EL (cell line): ENCODE measurements around the gene HASPIN.

Experiments used
- DNase-seq: peaks from one replicate; pipeline ENCODE4 v3.0.0-alpha.2; 2016

HASPIN gene

DNA sequence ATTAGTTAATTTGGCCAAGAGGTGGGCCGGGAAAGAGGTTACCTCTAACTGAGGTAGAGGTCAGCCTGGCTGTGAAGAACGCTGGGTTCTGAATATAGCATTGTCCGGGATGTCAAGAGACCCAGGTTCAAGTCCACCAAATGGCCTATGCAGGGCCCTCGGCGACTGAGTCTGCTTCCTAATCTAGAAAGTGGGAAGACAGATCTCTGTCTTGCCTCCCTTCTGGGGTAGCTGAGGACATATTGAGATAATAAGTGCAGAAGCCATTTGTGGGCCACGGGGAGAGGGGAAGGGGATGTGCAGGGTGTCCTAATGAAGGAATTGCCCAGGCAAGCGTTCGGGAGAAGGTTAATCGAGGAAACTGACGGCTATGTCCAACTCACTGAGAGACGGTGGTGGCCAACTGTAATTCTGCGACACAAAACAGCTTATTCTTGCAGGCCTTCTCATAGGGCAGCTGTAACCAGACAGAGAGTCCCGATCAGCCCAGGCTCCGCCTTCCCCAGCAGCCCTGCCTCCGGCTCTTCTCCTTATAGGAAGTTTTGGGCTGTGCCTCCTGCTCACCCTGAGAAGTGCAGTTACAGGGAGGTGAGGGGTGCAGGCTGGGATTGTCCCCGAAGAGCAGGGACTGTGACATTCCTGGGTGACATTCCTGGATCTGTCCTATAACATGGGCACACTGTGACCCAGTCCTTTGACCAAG is 15.9 kb downstream of the HASPIN start:
- DNase-seq = no peak

DNA sequence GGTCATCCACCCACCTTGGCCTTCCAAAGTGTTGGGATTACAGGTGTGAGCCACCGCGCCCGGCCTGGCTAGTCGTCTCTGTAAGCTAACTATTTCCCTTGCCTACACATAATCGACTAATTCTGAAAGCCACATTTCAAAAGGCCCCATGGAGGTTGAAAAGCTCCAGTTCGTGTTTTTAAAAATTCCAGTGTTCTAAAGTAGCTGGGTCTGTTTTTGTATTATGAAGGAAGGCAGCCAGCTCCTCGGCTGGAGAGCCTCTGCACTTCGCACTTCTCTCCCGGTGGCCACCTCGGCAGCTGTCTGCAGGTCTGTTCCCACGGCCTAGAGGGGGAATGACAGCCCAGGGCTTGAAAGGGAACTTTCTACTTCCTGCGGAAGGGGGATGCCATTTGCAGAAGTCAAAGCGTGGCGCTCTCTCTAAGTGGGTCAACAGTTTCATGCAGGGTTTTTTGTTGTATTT is 16.9 kb downstream of the HASPIN start:
- DNase-seq = no peak

DNA sequence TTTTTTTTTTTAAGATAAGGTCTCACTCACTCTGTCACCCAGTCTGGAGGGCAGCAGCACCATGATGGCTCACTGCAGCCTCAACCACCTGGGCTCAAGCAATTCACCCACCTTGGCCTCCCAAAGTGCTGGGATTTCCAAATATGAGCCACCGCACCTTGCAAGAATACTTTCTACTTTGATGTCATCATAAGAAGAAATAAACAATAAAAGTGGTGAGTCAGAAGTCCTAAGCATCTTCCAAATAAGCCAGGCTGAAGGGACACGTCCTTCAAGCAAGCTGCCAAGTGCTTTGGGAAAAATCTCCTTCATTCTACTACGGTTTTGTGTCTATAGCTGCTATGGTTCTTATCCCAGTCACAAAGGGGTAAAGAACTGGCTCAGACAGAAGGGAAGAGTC is 20.3 kb downstream of the HASPIN start:
- DNase-seq = no peak

DNA sequence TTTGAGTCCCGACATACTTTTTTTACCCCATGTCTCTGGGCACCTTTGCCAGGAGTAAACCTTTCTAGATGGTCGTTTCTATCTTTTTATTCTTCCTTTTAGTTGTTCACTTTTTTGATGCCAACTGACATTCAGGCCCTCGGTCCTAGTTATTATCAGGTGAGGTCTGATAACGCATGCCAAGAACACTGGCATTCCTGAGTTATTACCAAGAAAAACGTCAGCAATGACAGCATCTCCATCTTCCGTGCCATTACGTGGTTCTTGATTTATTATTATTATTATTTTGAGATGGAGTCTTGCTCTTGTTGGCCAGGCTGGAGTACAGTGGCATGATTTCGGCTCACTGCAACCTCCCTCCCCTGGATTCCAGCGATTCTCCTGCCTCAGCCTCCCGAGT is 21.4 kb downstream of the HASPIN start:
- no peak for DNase-seq

GRCh38 chr17:3747805-3748204 is 24.1 kb downstream of the HASPIN start:
- DNase-seq = no peak

DNA sequence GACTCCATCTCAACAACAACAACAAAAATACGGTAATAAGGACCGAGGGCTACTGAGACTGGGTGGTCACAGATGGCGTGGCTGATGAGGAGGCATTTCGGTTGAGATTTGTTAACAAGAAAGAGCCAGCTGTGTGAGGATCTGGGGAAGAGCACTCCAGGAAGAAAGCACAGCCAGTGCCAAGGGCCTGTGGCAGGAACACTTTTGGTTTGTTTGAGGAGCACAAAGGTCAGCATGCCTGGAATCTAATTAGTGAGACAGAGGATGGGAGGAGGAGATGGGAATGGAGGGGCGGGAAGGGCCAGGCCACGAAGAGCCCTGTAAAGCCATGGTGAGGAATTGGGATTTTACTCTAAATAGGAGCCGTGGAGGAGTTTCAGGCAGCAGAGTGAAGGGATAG is 24.9 kb downstream of the HASPIN start:
- DNase-seq = no peak

DNA sequence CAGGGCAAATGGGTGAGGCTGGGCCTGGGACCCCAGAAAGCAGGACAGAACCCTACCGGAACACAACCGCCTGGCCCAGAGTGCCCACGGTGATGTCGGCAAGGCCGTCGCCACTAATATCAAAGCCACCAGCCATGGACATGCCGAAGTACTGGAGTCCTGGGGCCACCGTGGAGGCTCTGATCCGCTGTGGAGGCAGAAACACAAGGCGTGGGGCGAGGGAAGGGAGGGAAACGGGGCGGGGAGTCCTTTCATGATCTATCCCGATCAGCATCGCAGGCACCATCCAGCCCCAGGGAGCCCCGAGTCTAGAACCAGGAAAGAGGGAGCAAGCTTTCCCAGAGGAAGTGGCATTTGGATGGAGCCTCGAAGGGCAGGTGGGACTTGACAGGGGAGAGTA is 26.6 kb downstream of the HASPIN start:
- no peak for DNase-seq

- DNase-seq = no peak
Measured at GRCh38 chr17:3750926-3751325, 27.2 kb downstream of the HASPIN start.

DNA sequence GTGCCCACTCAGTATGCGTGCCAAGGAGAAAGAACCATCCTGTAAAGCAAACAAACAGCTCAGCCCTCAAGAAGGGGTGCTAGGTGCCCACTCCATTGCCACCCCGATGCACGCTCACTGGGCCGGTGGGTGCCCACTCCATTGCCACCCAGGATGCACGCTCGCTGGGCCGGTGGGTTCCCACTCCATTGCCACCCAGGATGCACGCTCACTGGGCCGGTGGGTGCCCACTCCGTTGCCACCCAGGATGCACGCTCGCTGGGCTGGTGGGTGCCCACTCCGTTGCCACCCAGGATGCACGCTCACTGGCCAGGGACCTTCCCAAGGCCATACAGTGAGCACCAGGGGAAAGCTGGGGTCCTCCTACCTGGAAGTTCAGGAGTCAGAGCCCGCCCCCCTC is 28.1 kb downstream of the HASPIN start:
- no peak for DNase-seq

DNA sequence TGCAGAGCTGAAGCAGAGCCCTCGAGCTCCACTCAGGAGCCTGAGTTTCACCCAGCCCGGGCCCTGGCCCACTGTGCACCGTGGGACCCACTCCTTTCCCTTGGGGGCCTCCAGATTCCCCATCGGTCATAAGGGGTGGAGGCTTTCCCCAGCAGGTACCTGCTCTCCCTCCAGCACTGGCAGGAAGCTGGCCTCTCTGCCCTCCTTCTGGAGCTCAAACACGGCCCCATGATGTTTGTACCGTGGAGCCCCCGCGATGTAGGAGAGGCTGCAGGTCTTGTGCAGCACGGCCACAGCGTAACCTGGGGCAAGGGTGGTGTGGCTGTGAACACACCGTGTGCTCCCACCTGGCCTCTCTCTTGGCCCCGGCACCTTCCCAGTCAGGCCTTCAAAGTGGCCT is 29.9 kb downstream of the HASPIN start:
- DNase-seq = no peak

DNA sequence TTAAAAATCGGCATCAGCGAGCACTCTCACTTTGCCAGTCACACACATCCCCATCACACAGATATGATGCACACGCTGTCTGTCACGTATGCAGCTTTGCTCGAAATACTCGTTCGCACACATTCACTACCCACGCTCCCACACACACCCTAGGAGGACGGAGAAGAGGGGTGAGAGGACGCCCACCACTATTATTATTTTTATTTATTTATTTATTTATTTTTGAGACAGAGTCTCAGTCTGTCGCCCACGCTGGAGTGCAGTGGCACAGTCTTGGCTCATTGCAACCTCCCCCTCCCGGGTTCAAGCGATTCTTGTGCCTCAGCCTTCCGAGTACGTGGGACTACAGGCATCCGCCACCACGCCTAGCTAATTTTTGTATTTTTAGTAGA is 30.4 kb downstream of the HASPIN start:
- DNase-seq = no peak

- no peak for DNase-seq
Measured at GRCh38 chr17:3754458-3755334, 31.0 kb downstream of the HASPIN start.

GRCh38 chr17:3755335-3756030 is 31.8 kb downstream of the HASPIN start:
- DNase-seq = no peak

DNA sequence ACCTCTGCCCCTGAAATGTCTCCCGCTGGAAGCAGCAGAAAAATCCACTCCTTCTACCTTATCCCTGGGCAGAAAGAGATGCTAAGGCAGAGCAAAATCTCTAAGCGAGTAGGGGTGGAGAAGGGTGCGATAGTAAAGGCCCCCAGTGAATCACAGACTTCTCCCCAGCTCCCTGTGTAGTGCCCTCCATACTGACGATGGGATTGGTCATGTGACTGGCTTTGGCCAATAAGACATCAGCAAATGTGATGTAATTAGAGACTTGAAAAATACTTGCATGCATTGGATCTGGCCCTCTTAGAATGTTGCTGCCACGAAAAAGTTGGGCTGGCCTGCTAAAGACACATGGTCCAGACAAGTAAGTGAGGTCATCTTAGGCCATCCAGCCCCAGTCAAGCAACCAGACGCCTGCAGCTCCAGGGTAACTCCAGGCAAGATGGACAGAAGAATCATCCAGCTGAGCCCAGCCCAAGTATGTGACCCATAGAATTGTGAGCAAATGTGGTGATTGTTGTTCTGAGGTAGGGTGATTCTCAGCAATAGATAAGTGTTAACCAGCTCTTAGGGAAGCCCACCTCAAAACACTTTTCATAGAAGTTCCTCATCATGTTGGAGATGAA is 36.0 kb downstream of the HASPIN start:
- no peak for DNase-seq

GRCh38 chr17:3761036-3761917 is 37.6 kb downstream of the HASPIN start:
- DNase-seq = no peak

- DNase-seq = no peak
Measured at GRCh38 chr17:3761918-3762380, 38.2 kb downstream of the HASPIN start.

DNA sequence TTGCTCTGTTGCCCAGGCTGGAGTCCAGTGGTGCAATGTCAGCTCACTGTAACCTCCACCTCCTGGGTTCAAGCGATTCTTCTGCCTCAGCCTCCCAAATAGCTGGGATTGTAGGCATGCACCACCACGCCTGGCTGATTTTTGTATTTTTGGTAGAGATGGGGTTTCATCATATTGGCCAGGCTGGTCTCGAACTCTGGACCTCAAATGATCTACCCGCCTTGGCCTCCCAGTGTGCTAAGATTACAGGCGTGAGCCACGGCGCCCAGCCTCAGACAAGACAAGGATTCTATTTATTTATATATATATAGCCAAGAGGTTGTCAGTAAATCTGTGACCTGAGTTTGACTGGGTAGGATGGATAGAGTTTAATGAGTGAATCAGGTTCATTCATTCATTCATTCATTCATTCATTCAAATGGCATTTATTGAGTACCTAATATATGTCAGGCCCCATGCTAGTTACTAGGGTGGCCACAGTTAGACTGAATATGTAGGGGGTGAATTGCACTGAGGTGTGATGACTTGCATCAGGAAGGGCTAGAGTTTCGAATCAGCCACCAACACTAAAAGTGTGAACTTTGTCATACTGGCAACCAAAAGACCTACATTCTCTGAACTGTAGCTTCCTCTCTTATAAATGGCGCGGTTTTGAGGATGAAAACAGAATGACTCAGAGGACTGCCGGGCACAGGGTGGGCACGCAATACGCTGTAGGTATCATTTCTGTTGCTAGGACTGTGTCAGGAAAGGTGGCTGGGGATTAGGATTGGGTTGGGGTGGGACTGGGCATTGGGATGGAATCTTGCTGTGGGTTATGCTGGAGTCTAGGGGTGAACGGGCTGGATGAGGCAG is 39.4 kb downstream of the HASPIN start:
- DNase-seq = no peak

GRCh38 chr17:3763777-3764170 is 40.1 kb downstream of the HASPIN start:
- no peak for DNase-seq

DNA sequence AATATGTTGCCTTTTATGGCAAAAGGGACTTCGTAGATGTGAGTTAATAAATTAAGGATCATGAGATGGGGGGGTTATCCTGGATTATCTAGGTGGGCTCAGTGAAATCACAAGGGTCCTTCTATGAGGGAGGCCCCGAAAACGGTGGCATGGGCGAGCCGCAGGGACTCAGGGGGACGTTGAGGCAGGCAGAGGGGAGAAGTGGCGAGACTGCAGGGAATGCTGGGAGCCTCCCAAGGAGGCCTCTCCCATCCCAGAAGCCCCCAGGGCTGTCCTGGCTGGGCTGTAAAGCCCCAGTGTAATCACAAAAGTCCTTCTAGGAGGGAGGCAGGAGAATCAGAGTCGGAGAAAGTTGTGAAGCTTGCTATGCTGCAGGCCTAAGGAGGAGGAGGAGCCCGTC is 42.3 kb downstream of the HASPIN start:
- DNase-seq = no peak

DNA sequence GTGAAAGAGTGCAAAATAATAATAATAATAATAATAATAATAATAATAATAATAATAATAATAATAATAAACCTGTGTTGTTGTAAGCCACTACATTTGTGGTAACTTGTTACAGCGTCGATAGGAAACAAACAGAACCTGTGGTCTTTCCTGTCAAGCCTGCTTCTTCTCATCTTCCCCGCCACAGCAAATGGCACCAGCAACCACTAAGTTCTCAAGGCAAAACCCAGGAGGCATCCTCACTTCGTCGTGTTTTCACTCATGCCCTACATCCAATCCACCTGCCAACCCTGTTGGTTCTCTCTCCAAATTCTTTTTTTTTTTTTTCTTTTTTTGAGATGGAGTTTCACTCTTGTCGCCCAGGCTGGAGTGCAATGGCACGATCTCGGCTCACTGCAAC is 43.1 kb downstream of the HASPIN start:
- no peak for DNase-seq

DNA sequence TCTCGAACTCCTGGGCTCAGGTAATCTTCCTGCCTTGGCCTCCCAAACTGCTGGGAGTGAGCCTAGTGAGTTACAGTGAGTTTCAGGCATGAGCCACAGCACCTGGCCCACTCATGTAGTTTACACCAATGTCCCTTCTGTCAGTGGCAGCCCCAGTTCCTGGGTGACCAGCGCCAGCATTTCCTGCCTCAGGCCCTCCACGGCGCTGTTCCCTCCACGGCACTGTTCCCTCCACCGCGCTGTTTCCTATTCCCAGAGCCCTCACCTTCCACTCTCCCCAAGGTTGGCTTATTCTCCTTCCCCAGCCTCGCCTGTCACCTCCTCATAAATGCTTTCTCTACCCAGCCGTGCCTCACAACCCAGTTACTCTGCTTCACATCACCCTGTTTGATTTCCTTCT is 44.6 kb downstream of the HASPIN start:
- no peak for DNase-seq
